OCI-M2 (cell line): Measurements from ENCODE around the gene WDR5B.
"Not testable (repeated sequence)": the region's sequence is repeated elsewhere in the genome, so short reads cannot be mapped to it uniquely, and the experiment has no call there.

Experiments
- DNase-seq: peaks from one replicate; lab custom pipeline; 2025; ENCODE audit not compliant: unreplicated experiment; lab: John Stamatoyannopoulos, UW

WDR5B gene

DNA sequence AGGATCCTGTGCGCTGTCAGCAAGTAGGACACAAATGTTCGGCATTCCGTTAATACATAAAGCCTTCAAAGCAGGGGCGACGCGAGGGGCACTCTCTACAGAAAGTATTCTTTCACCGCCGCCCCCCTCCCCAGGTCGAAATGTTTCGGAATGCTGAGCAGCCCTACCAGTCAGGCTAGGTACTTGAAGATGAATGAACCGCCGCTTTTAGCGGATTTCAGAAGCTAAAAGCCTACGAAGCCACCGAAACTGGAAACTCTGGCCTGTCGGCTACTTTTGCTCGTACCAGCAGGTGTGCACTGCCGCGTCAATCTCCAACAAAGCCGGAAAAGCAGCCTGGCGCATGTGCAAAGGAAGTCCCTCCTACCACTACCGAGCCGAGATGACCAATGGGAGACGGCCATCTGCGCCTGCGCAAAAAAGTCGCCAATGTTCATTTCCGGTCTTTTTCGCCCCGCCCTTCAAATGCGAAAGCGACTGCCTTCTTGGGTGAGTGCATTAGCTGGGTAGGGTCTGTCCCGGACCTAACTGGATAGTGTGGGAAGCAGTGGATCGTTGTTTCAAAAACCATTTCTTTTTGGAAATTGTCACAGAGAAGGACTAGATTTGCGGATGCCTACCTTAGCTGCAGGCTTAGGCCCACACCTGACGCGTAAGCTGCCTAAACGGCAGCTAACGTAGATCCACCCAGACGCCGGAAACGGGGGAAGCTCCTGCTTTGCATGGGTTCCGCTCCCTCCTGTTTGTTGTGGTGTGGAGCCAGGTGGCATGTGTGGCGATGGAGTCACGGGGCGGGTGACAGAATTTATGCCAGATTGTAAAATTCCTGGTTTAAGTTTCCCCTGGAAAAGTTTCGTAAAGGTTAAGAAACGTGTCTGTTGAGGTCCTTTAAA is at the start of gene WDR5B:
Gene WDR5B, minus strand, starts transcription at position 301 of the 893 bp plus-strand sequence. CDS start 534 bp downstream, outside the sequence.
- DNase-seq: no peak

DNA sequence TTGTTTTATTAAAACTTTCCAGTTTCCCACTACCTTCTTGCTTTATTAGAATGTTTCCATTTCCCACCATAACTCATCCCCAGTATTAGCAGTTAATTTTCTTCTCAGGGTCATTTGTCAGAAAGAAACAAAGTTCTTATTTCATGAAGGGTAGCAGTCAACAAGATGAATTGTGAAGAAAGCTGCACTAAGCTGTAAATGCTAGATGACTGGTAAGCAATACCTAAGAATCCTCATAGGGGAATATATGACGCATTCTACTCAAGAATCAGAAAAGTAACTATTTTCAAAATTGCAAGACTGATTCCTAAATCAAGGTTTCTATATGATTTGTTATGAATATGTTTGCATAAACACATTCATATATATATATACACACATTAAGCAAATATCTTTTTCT is 48.8 kb upstream of the WDR5B start:
- no peak for DNase-seq

GRCh38 chr3:122462406-122462805 is 46.5 kb upstream of the WDR5B start:
- DNase-seq: no peak

DNA sequence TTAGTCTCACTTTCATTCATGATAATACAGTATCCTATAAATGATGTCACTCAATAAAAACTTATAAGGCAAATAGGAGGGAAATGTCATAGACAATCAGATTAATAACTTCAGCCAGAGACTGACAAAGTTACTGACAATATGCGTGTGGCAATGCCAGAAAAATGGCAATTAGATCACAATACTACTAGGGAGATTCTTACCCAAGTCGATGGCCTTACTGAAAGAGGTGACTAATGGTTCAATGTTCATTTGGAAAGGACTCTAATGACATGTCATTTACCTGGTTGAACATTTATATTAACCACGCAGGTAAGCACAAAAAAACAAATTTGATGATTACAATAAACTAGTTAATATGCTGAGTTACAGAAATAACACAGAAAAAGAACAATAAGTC is 45.9 kb upstream of the WDR5B start:
- DNase-seq: no peak

- no peak for DNase-seq
These were observed 43.1 kb upstream of the WDR5B start for GRCh38 chr3:122458992-122459391.

- no peak for DNase-seq
These were observed 41.8 kb upstream of the WDR5B start for GRCh38 chr3:122457706-122458105.

DNA sequence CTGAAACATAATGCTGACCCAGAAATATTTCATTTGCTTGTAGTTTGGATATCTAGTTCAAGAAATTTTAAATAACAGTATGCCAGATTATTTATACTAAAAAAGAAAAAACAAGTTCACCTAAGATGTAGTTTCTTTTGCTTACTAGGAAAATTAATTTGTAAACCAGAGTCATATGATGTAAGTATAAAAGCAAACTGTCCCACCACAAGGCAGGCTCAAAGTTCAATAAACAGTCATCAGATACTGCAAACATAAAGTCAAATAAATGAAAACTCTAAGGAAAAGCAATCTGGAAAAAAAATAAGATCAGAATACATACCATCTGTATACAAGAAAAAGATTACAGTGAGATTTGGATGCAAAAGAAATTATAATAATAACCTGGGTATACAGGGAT is 40.2 kb upstream of the WDR5B start:
- DNase-seq: no peak

DNA sequence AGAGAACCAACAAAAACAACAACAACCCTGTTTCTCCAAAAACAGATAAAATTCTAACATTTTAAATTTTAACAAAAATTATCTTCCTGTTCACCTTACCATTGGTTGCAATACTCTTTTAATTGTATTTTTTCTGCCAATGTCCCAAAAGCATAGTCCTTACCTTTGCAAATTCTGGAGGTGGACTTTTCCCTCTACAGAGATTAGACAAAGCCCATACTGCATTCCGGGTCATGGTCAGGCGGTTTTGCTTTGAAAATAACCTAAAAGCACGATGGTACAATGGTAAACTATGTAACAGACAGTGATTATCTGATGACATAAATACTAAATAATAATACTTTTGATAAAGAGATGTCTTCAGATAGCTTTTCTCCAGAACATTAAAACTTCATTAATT is 35.5 kb upstream of the WDR5B start:
- no peak for DNase-seq

- not testable (repeated sequence) for DNase-seq
These were observed 32.4 kb upstream of the WDR5B start for GRCh38 chr3:122448218-122448617.

GRCh38 chr3:122444491-122444887 is 28.6 kb upstream of the WDR5B start:
- not testable (repeated sequence) for DNase-seq

DNA sequence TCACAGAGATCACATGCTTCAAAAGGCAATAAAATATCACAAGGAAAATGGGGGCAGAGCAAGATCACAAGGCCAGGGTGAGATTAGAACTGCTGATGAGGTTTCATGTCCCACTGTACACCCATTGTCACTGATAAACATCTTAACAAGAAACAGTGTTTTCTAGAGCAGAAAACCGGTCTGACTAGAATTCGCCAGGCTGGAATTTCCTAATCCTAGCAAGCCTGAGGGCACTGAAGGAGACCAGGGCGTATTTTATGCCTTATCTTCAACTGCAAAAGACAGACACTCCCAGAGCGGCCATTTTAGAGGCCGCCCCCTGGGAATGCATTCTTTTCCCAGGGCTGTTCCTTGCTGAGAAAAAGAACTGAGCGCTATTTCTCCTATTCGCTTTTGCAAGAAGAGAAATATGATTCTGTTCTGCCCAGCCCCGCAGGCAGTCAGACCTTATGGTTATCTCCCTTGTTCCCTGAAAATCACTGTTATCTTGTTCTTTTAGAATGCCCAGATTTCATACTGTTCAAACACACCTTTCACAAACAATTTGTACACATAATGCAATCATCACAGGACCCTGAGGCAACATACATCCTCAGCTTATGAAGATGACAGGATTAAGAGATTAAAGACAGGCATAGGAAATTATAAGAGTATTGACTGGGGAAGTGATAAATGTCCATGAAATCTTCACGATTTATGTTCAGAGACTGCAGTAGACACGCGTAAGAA is 28.1 kb upstream of the WDR5B start:
- DNase-seq: not testable (repeated sequence)

DNA sequence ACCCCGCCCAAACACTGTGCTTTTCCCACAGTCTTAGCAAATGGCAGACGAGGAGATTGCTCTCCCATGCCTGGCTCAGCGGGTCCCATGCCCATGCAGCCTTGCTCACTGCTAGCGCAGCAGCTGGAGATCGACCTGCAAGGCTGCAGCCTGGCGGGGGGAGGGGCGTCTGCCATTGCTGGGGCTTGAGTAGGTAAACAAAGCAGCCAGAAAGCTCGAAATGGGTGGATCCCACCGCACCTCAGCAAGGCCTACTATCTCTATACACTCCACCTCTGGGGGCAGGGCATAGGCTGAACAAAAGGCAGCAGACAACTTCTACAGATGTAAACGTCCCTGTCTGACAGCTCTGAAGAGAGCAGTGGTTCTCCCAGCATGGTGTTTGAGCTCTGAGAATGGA is 27.2 kb upstream of the WDR5B start:
- no peak for DNase-seq

DNA sequence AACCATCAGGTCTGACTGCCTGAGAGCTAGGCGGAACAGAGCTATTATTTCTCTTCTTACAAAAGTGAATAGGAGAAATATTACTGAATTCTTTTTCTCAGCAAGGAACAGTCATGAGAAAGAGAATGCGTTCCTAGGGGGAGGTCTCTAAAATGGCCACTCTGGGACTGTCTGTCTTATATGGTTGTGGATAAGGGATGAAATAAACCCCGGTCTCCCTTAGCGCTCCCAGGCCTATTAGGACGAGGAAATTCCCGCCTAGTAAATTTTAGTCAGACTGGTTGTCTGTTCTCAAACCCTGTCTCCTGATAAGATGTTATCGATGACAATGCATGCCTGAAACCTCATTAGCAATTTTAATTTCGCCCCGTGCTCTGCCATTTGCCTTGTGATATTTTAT is 20.1 kb upstream of the WDR5B start:
- no peak for DNase-seq

GRCh38 chr3:122430371-122430770 is 14.5 kb upstream of the WDR5B start:
- DNase-seq: no peak

DNA sequence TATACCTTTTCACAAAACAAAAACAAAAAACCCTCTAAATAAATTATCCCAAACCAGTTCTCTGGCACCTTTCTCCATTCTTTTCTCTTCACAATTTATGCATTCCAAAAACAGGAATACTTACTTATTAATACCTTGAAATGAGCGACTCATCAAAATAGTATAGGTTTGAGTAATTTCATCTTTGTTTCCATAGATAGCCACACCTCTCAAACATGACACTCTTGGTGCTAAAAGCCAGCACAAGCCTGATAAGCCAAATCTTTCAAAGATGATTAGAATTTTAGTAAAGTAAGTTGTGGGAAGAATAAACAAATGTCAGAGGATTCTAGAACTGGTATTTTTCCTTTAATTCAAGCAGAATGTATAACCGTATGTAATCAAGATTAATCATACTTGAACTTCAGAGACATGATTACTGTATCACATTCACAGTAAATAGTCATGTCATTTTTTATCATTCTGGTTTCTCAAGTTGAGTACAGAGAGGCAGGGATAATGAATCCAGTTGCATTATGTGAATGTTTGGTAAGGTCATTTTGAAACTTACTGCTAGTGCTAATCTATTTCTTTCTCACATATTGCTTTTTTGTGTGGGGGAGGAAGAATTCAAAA is 12.1 kb upstream of the WDR5B start:
- no peak for DNase-seq

DNA sequence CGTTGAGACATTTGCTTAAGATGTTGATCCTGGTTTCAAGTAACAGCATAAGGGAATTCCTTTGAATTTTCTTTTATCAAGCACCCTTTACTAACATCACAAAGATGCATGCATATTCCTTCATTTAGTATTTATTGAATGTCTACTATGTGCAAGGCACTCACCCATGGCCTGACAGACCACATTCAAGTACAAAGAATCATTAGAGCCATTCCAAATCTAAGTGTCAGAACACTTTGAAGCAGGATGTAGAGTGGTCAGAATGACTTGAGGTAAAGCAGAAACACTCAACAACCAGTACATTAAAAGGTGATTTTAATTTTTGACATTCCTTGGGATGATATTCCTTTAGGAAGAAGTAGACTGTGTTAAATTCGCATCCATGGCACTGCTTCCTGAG is 6.0 kb upstream of the WDR5B start:
- DNase-seq: no peak

DNA sequence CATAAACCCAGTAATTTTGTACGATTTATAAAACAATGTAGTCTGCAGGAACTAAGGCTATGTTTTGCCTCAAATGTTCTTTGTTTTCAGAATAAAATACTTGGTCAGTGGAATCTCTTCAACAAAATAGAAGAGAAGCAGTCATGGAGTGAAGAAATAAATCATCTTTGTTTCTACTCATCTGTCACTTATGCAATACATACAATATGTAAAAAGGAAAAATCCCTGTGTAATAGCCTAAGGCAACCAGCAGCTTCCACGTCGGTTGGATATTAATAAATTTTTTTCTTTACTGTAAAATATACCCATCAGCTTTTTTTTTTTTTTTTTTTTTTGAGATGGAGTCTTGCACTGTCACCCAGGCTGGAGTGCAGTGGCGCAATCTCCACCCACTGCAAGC is 5.2 kb upstream of the WDR5B start:
- DNase-seq: no peak

- DNase-seq: no peak
These were observed 1.1 kb upstream of the WDR5B start for GRCh38 chr3:122416966-122417365.

GRCh38 chr3:122415104-122415744 is 638 bp downstream of the WDR5B start:
- DNase-seq: no peak

- no peak for DNase-seq
These were observed 1.5 kb downstream of the WDR5B start for GRCh38 chr3:122414391-122414790.

- DNase-seq: no peak
These were observed 5.2 kb downstream of the WDR5B start for GRCh38 chr3:122410639-122411038.
